ENCODE data around the gene WDR64.

GRCh38 chr1:241666419-241666818 lies 14.3 kb downstream of the WDR64 start:
- TF ChIP-seq CTCF (IDR thresholded peaks at IDR 0.05; ENCODE audit: poor library complexity) (no peak), EZH2 (IDR thresholded peaks at IDR 0.05; ENCODE audit: borderline replicate concordance) (no peak)

Measured in hepatocyte (in vitro differentiated cells).